ENCODE results near the gene LNPK.
"Not testable (repeated sequence)": the region's sequence is repeated elsewhere in the genome, so short reads cannot be mapped to it uniquely, and the experiment has no call there.

LNPK gene

GRCh38 chr2:175973373-175973772 is 28.7 kb downstream of the LNPK start:
- no peak for DNase-seq (ENCODE audit: low read depth in 2 of 2)

GRCh38 chr2:175966839-175967238 is 35.2 kb downstream of the LNPK start:
- DNase-seq (ENCODE audit: low read depth in 2 of 2): no peak

- DNase-seq (ENCODE audit: low read depth in 2 of 2): no peak
These were observed 36.3 kb downstream of the LNPK start for GRCh38 chr2:175965773-175966172.

GRCh38 chr2:175964195-175964594 is 37.9 kb downstream of the LNPK start:
- DNase-seq (ENCODE audit: low read depth in 2 of 2): no peak

GRCh38 chr2:175963171-175963570 is 38.9 kb downstream of the LNPK start:
- DNase-seq (ENCODE audit: low read depth in 2 of 2): not testable (repeated sequence)

GRCh38 chr2:175957845-175958244 is 44.2 kb downstream of the LNPK start:
- DNase-seq (ENCODE audit: low read depth in 2 of 2): no peak

GRCh38 chr2:175955136-175955535 is 46.9 kb downstream of the LNPK start:
- no peak for DNase-seq (ENCODE audit: low read depth in 2 of 2)

GRCh38 chr2:175950512-175950911 is 51.6 kb downstream of the LNPK start:
- DNase-seq (ENCODE audit: low read depth in 2 of 2): no peak

- no peak for DNase-seq (ENCODE audit: low read depth in 2 of 2)
These were observed 53.9 kb downstream of the LNPK start for GRCh38 chr2:175948191-175948590.

GRCh38 chr2:175947073-175947472 is 55.0 kb downstream of the LNPK start:
- no peak for DNase-seq (ENCODE audit: low read depth in 2 of 2)

GRCh38 chr2:175941699-175942098 is 60.4 kb downstream of the LNPK start:
- no peak for DNase-seq (ENCODE audit: low read depth in 2 of 2)

- DNase-seq (ENCODE audit: low read depth in 2 of 2): no peak
These were observed 64.9 kb downstream of the LNPK start for GRCh38 chr2:175937216-175937615.

GRCh38 chr2:175935289-175936181 is 66.5 kb downstream of the LNPK start:
- DNase-seq (ENCODE audit: low read depth in 2 of 2): no peak

- no peak for DNase-seq (ENCODE audit: low read depth in 2 of 2)
These were observed 69.4 kb downstream of the LNPK start for GRCh38 chr2:175932675-175933074.

GRCh38 chr2:175931805-175932204 is 70.3 kb downstream of the LNPK start:
- DNase-seq (ENCODE audit: low read depth in 2 of 2): no peak

GRCh38 chr2:175930504-175930903 is 71.6 kb downstream of the LNPK start:
- no peak for DNase-seq (ENCODE audit: low read depth in 2 of 2)

- no peak for DNase-seq (ENCODE audit: low read depth in 2 of 2)
These were observed 72.2 kb downstream of the LNPK start for GRCh38 chr2:175929850-175930249.

- no peak for DNase-seq (ENCODE audit: low read depth in 2 of 2)
These were observed 75.8 kb downstream of the LNPK start for GRCh38 chr2:175926272-175926671.

- no peak for DNase-seq (ENCODE audit: low read depth in 2 of 2)
These were observed 79.9 kb downstream of the LNPK start for GRCh38 chr2:175922160-175922559.

- no peak for DNase-seq (ENCODE audit: low read depth in 2 of 2)
These were observed 83.1 kb downstream of the LNPK start for GRCh38 chr2:175918935-175919334.

GRCh38 chr2:175914846-175915245 is 87.2 kb downstream of the LNPK start:
- no peak for DNase-seq (ENCODE audit: low read depth in 2 of 2)

- not testable (repeated sequence) for DNase-seq (ENCODE audit: low read depth in 2 of 2)
These were observed 88.0 kb downstream of the LNPK start for GRCh38 chr2:175913849-175914743.

GRCh38 chr2:175913267-175913666 is 88.8 kb downstream of the LNPK start:
- DNase-seq (ENCODE audit: low read depth in 2 of 2): not testable (repeated sequence)
